Lung (tissue), 12 donors: Measurements from ENCODE around the gene WDR43. TPM values are rescaled to one million over a fixed set of nuclear protein-coding genes. Genes with fewer than 3 reads are reported as not detected.
A peak's percentile ranks its signal among the peaks of the same experiment; 100 is the strongest.

Source experiments
- ATAC-seq: fragments of 200-7000 bp; cut with Tn5 transposase; one replicate; pipeline ENCODE4 v1.9.1; 2020; ENCODE audit warnings: moderate number of reproducible peaks; ENCODE audit not compliant: insufficient read depth, low FRiP score
- DNase-seq, 3 donors: peaks; one replicate each; pipeline ENCODE4 v3.0.0-alpha.2; 2013 to 2017
- H3K27ac ChIP-seq, 2 donors: one replicate each; pipeline ENCODE4 v1.5.1; 2013; ENCODE audit warnings: mild to moderate bottlenecking in 2 of 2, moderate library complexity in 2 of 2, control low read depth in 1 of 2, inconsistent platforms in 1 of 2, low read depth in 1 of 2, low read length in 1 of 2
- H3K27me3 ChIP-seq, 3 donors: one replicate each; pipeline ENCODE4 v1.5.1; 2013; ENCODE audit warnings: low read length in 2 of 3; ENCODE audit not compliant: control insufficient read depth in 3 of 3, insufficient read depth in 3 of 3
- H3K36me3 ChIP-seq, 4 donors: one replicate each; pipeline ENCODE4 v1.5.1; 2013; ENCODE audit warnings: low read length in 4 of 4, mild to moderate bottlenecking in 1 of 4, moderate library complexity in 1 of 4; ENCODE audit not compliant: control insufficient read depth in 4 of 4, insufficient read depth in 4 of 4
- H3K4me1 ChIP-seq, 5 donors: one replicate each; pipeline ENCODE4 v1.5.1; 2013; ENCODE audit warnings: low read length in 5 of 5, mild to moderate bottlenecking in 2 of 5, moderate library complexity in 1 of 5; ENCODE audit not compliant: control insufficient read depth in 5 of 5, insufficient read depth in 5 of 5
- H3K4me3 ChIP-seq: one replicate; pipeline ENCODE4 v1.5.1; 2013; ENCODE audit warnings: mild to moderate bottlenecking, control low read depth, moderate library complexity
- H3K9ac ChIP-seq, 2 donors: one replicate each; pipeline ENCODE4 v1.5.1; 2013; ENCODE audit warnings: low read length in 2 of 2, control low read depth in 1 of 2; ENCODE audit not compliant: insufficient read depth in 1 of 2
- H3K9me3 ChIP-seq, 4 donors: one replicate each; pipeline ENCODE4 v1.5.1; 2013; ENCODE audit warnings: low read length in 3 of 4, mild to moderate bottlenecking in 1 of 4, moderate library complexity in 1 of 4; ENCODE audit not compliant: control insufficient read depth in 4 of 4, insufficient read depth in 3 of 4
- CTCF ChIP-seq: IDR thresholded peaks from 2 replicates; pipeline ENCODE4 v1.5.1; 2012; ENCODE audit warnings: mild to moderate bottlenecking; ENCODE audit errors: control extremely low read depth, extremely low read depth
- WGBS, 2 donors: extraction: QIAGEN DNeasy Blood & Tissue Kit; methylation state at CpG; one replicate each; pipeline ENCODE4 v1.1.7; 2013; 5-methylcytosine and 5-hydroxymethylcytosine counted together
- polyA plus RNA-seq, 2 donors: library from polyadenylated mRNA; stranded (reverse); fragments of 200-250 nt; gene quantifications; one replicate each; pipeline ENCODE4 v1.2.1, GENCODE V29; 2013
- total RNA-seq, 2 donors: library from RNA; depleted of rRNA in 1 of 2; stranded (reverse); fragments of >200 nt in 1 of 2; gene quantifications; one replicate each; pipeline ENCODE4 v1.2.1, GENCODE V29; 2014 to 2021
- donor health status: control.
- donor health status: control.
- donor health status: Bipolar disorder and iron deficiency.
- donor health status: healthy.
- donor health status: DM: yes; HTN: yes; CAD: no.

Gene WDR43
- total and polyA plus RNA-seq, 4 donors, result 8.2 to 40.2 (median 28.1) TPM

- no peaks in the 10 kb centered on the region for H3K27me3 ChIP-seq
- no peaks in the 10 kb centered on the region for H3K9me3 ChIP-seq
- WGBS, 2 donors, result 25 to 30% methylated on average over 9 of the region's 9 CpGs
- no peak overlapping the region for H3K9ac ChIP-seq
- TF ChIP-seq CTCF, result peak; percentile 60
- peak; percentile 83 for ATAC-seq
- no peaks in the 10 kb centered on the region for H3K36me3 ChIP-seq
- no peak overlapping the region for H3K27ac ChIP-seq
- DNase-seq, result peak; percentile 62 to 81 (median 81)
- no peak overlapping the region for H3K4me3 ChIP-seq
- H3K4me1 ChIP-seq, result peaks cover 0 to 2% (median 0%) of the 10 kb centered on the region in 5 donors
These were observed 64.2 kb downstream of the WDR43 start for GRCh38 chr2:28958689-28959088.

GRCh38 chr2:28960401-28960800 is 65.9 kb downstream of the WDR43 start:
- ATAC-seq (no peak), DNase-seq (peak in 1 of 3 donors; percentile 14)
- no peak overlapping the region for H3K27ac ChIP-seq

GRCh38 chr2:28962505-28962904 is 68.0 kb downstream of the WDR43 start:
- Histone ChIP-seq H3K36me3 (no peaks in the 10 kb centered on the region), H3K27me3 (no peaks in the 10 kb centered on the region), H3K9me3 (no peaks in the 10 kb centered on the region), H3K27ac (no peak overlapping the region), H3K4me1 (no peaks in the 10 kb centered on the region), H3K4me3 (no peak overlapping the region), H3K9ac (no peak overlapping the region)
- DNase-seq, result no peak
- ATAC-seq, result no peak
- WGBS, 2 donors, result 88 to 97% methylated on average over 1 of the region's 1 CpG
- TF ChIP-seq CTCF, result no peak

More at GRCh38 chr2:28960401-28960800, 65.9 kb downstream of the WDR43 start:
- WGBS, 2 donors, result 52 to 62% methylated on average over 5 of the region's 5 CpGs
- Histone ChIP-seq H3K27me3 (no peaks in the 10 kb centered on the region), H3K36me3 (no peaks in the 10 kb centered on the region), H3K4me1 (peaks cover 0 to 2% (median 0%) of the 10 kb centered on the region in 5 donors), H3K9ac (no peak overlapping the region), H3K4me3 (no peak overlapping the region), H3K9me3 (no peaks in the 10 kb centered on the region)
- no peak for TF ChIP-seq CTCF
